Measurements from ENCODE around the gene FCN3.
A peak's percentile ranks its signal among the peaks of the same experiment; 100 is the strongest.
"Not testable (repeated sequence)": the region's sequence is repeated elsewhere in the genome, so short reads cannot be mapped to it uniquely, and the experiment has no call there.

FCN3 gene

GRCh38 chr1:27374362-27375086 lies at the start of gene FCN3:
FCN3 (minus strand) TSS chr1:27374824; CDS start chr1:27374818, 6 bp downstream.
- DNase-seq, result no peak

GRCh38 chr1:27423709-27424108 lies 49.1 kb upstream of the FCN3 start:
- DNase-seq, result no peak

DNA sequence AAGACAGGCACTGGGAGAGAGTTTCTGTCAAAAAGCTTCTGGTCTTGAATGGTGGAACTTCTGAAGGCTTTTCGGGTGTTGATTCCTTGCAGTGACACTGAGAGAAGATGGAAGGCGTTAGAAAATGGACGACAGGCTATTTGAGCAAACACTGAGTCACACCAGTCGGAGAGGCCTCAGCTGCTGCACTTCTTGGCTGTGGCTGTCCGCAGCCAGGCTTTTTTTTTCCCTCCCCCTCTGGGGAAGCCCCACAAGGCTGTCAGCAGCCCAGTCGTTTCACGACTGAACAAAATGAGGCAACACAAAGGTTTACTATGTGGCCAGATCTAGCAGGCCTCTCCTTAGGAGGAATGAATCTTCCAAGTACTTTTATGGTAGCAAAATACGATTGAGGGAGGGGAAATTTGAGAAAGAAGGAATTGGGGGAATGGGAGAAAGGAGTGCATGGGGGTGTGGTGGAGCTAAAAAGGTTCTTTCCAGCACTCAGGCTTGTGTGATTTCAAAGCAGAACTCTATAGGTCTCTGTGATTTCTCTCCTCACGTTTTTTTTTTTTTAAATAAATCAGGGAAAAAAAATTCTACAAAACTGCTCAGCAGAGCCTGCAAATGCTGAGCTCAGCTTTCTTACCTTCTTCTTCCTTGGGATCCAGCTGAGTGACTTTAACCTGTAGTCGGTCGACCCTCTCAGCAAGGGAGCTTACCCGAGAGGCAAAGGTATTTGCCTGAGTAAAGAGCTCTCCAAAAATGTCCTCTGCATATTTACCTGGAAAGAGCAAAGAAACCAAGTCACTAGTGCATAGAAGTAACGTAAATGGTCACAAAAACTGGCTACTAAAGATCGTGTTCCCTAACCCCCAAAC lies 43.9 kb upstream of the FCN3 start:
- DNase-seq, result no peak

- DNase-seq, result no peak
These were observed 43.1 kb upstream of the FCN3 start for GRCh38 chr1:27417713-27418112.

DNA sequence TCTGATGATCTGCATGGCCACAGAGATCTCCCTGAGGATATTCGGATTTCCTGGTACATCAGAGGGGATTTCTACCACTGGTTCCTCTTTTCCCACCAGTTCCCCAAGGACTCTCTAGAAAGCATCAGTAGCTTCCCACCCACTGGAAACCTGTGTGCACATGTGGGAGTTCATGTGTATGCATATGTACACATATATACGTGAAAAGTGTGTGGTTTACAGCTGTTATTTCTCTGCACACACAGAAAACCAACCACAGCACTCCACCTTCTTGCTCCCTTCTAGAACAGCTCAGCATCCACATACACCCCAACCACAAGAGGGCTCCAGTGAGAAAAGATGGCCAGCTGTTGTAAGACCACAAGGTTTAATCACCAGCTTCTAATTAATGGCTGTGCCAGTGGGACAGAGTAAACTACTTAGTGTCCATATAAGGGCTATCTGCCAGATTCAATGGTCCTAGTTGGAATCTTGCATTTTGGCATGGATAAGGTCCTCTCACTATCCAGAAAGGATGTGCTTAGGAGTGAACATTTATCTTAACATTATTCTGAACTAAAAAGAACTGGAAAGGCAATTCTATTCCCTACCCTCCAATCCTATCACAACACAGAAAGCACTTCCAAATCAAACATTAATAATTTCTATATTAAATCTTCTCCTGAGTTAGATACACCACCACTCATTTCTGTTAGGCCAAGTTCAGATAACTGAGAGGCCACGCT lies 41.9 kb upstream of the FCN3 start:
- peak; percentile 29 for DNase-seq

GRCh38 chr1:27414091-27414490 lies 39.5 kb upstream of the FCN3 start:
- no peak for DNase-seq

DNA sequence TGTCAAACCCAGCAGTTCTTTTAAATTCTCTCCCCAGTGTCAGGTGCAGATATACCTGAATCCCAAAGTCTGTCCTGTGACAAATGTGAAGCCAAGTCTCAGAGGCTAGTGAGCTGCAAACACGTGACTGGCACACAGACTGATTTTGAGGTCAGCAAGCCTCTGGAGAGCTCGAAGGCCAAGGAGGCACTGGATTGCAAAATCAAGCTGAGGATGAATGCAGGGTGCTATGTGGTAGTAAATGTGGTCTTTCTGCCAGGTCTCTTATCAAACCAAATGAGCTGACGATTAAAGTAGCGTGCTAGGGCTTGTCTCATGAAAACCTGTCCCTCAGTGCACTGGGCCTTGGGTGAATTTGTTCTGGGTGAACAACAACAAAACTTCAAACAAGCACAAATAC lies 38.4 kb upstream of the FCN3 start:
- no peak for DNase-seq

DNA sequence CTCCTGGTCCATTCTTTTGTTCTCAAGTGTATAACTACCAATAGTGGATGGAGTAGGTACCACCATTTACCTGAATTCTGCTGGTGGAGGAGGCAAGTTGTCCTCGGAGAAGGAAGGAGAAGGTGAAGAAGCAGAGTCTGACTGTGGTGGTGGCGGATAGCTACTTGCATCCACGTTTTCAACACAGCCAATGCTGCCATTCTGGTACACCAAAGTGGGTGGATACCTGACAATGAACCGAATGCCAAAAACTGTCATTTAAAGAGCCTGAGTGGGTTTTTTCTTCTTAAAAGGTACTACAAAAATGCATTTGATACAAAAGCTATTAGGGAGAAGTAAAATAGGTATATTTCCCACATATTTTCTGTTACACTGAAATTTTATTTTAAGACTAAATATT lies 37.9 kb upstream of the FCN3 start:
- no peak for DNase-seq

GRCh38 chr1:27410709-27411108 lies 36.1 kb upstream of the FCN3 start:
- no peak for DNase-seq

DNA sequence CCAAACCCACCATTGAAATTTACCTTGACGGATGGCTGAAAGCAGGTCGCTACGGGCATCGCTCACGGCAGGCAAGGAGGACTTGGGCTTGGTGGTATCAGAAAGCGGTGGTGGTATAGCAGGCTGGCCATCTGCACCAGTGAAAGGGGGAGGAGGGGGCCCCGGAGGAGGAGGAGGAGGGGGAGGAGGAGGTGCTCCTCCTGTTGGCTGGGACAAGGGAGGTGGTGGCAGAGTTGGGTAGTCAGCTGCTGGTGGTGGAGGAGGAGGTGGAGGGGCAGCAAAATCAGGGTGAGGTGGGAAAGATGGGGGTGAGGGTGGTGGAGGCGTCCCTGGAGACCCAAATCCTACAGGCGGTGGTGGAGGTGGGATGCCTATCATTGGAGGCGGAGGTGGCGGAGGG lies 35.0 kb upstream of the FCN3 start:
- DNase-seq, result no peak

DNA sequence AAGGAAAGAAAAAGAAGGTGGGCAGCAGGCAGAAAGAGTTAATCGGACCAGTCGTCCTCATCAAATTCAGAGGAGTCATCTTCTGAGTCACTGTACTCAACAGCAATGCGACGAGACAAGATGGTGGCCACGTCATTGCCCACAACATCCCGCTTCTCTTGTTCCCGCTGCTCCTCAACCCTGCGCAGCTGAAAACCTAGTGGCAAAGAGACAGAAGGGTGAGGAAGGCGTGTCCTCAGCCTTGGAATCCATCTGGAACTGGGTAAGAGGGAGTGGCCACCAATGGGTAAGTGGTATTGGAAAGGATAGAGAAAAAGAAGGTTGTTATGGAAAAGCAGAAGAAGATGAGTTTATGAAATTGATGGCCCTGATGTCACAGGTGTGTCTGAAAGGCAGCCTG lies 33.5 kb upstream of the FCN3 start:
- no peak for DNase-seq

DNA sequence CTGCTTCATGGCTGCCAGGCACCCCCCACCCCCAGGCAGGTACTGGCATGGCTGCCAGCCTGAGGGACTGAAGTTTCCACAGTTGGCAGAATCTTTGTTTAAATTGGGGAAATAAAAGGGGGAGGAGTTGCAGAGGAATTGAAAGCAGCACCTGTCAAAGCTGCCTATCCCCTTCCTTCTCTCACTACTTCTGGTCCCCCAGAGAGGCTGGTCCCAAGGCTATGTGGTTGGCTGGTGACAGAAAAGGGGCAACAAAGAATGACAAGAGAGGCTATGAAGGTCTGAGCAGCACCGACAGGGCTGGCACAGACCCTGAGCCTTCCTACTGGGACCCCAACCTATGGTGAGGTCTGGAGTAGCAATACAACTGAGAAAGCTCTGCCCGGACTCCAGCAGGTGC lies 32.2 kb upstream of the FCN3 start:
- not testable (repeated sequence) for DNase-seq

GRCh38 chr1:27406362-27406680 lies 31.7 kb upstream of the FCN3 start:
- no peak for DNase-seq

GRCh38 chr1:27405598-27406361 lies 31.2 kb upstream of the FCN3 start:
- not testable (repeated sequence) for DNase-seq

- DNase-seq, result no peak
These were observed 30.4 kb upstream of the FCN3 start for GRCh38 chr1:27405074-27405473.

GRCh38 chr1:27403931-27404330 lies 29.3 kb upstream of the FCN3 start:
- DNase-seq, result no peak

GRCh38 chr1:27403065-27403726 lies 28.6 kb upstream of the FCN3 start:
- no peak for DNase-seq

- no peak for DNase-seq
These were observed 27.7 kb upstream of the FCN3 start for GRCh38 chr1:27402349-27402754.

- DNase-seq, result no peak
These were observed 26.3 kb upstream of the FCN3 start for GRCh38 chr1:27400963-27401341.

DNA sequence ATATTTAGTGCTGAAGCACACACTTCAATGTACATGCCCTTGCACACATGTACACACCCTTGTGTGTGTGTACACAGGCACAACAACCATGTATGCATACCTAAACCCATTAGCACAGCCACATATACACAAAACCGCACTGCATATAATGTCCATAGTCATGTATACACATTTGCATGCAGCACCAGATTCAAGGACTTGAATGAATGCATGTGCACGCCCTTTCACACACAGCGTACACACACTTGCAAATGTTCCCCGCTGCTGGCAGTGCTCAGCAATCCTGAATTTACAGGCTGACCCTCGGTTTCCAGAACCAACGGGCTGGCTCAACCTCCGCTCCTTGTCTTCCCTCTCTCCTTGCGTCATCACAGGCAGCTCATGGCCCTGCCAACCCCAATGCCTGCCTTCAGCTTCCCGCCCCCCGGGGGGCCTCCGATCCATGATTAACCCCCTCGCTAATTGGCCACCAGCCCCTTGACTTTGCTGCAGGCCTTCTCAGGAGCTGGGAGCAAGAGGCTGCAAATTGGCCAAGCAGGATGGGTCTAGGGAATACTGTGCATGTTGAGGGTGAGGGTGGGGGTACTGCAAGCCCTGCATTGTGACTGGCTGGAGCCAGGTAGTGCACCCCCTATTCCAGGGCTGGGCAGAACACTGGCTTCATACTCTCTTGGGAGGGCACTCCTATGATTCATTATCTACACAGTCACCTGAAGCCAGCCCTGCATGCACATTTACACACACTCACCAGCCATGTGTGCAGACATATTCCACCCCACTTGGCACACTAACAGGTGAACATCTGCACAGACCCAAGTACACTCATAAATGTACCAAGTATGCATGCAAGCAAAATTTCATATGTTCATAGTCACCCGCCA lies 25.7 kb upstream of the FCN3 start:
- no peak for DNase-seq

DNA sequence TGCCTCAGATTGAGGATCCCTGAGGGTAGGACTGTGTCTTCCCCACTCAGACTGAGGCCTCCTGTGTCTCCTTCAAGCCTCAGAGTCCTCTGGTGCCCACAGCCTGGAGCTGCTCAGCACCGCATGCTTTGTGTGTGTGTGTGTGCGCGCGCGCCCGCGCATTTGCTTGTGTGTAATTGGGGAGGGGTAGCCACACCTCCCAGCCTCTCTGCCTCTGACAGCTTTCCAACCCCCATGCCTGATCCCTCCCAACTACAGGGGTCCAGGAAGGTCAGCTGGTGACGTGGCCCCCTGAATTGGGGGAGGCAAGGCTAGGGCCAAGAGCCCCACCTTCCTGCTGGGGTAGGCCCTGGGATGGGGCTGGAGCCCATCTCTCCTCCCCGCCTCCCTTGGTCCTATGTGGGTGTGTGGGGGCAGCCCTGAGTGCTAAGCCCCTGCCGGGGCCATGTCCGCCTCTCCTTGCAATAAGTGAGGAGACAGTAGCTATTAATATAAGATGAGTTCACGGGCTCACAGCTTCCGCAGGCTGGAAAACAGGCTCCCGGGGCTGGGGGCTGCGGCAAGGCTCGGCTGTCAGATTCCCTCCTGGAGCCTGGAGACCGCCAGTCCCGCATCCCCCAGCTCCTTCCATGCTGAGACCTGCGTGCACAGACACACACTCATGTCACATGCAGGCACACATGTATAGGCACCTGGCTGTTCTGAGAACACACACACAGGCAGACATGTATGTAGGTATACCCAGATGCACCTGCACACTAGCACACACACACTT lies 24.8 kb upstream of the FCN3 start:
- DNase-seq, result no peak

All from NCI-H345 (cell line).